SK-N-MC (cell line): ENCODE measurements around the gene SLC9C2.

Source experiments
- EZH2 ChIP-seq: fragments of 200-600 bp; sonication (generic); IDR thresholded peaks from one replicate; pipeline ENCODE4 v1.6.1; 2017; ENCODE audit warnings: antibody characterized with exemption
- POLR2AphosphoS5 ChIP-seq: IDR thresholded peaks from 2 replicates; pipeline ENCODE4 v1.6.1; 2012; ENCODE audit warnings: mild to moderate bottlenecking, low read depth, low read length, borderline replicate concordance

GRCh38 chr1:173601588-173601987 lies 1.3 kb downstream of the SLC9C2 start:
- TF ChIP-seq POLR2AphosphoS5 = no peak
- TF ChIP-seq EZH2 = no peak
